GM13976 (cell line): ENCODE results near the gene SRCAP.

Experiments used
- DNase-seq: peaks from one replicate; pipeline ENCODE4 v3.0.0; 2012; ENCODE audit warnings: low spot score
- in situ Hi-C: fragments of 300-500 bp; cut with MboI; formaldehyde crosslinking; loops from one replicate; pipeline ENCODE4 v1.12.0; 2022; ENCODE audit warnings: low sequenced_read_pairs, mixed read lengths, inconsistent platforms; ENCODE audit not compliant: unreplicated experiment
- TF ChIP-seq, protein P1 (sequence below): IDR thresholded peaks from 2 replicates; pipeline ENCODE4 v1.5.1; 2012; ENCODE audit warnings: borderline replicate concordance, mild to moderate bottlenecking; ENCODE audit not compliant: insufficient read depth; ENCODE audit errors: extremely low read depth, missing control alignments, control extremely low read depth

The SRCAP gene

GRCh38 chr16:30740364-30741251 is 41.6 kb downstream of the SRCAP start:
- in situ Hi-C loops: no loop called here
- no peak for DNase-seq
- TF ChIP-seq, protein P1, sequence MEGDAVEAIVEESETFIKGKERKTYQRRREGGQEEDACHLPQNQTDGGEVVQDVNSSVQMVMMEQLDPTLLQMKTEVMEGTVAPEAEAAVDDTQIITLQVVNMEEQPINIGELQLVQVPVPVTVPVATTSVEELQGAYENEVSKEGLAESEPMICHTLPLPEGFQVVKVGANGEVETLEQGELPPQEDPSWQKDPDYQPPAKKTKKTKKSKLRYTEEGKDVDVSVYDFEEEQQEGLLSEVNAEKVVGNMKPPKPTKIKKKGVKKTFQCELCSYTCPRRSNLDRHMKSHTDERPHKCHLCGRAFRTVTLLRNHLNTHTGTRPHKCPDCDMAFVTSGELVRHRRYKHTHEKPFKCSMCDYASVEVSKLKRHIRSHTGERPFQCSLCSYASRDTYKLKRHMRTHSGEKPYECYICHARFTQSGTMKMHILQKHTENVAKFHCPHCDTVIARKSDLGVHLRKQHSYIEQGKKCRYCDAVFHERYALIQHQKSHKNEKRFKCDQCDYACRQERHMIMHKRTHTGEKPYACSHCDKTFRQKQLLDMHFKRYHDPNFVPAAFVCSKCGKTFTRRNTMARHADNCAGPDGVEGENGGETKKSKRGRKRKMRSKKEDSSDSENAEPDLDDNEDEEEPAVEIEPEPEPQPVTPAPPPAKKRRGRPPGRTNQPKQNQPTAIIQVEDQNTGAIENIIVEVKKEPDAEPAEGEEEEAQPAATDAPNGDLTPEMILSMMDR: no peak

- DNase-seq: no peak
- in situ Hi-C loops: no loop called here
- TF ChIP-seq, protein P1: no peak
Observed at GRCh38 chr16:30741461-30741914, 42.5 kb downstream of the SRCAP start.

- in situ Hi-C loops: no loop called here
- no peak for DNase-seq
- TF ChIP-seq, protein P1: no peak
Observed at GRCh38 chr16:30743716-30744115, 44.7 kb downstream of the SRCAP start.

- TF ChIP-seq, protein P1: no peak
- in situ Hi-C loops: no loop called here
- no peak for DNase-seq
Observed at GRCh38 chr16:30744183-30744582, 45.2 kb downstream of the SRCAP start.

- DNase-seq: no peak
- in situ Hi-C loops: no loop called here
- TF ChIP-seq, protein P1: no peak
Observed at GRCh38 chr16:30745082-30745481, 46.1 kb downstream of the SRCAP start.

DNA sequence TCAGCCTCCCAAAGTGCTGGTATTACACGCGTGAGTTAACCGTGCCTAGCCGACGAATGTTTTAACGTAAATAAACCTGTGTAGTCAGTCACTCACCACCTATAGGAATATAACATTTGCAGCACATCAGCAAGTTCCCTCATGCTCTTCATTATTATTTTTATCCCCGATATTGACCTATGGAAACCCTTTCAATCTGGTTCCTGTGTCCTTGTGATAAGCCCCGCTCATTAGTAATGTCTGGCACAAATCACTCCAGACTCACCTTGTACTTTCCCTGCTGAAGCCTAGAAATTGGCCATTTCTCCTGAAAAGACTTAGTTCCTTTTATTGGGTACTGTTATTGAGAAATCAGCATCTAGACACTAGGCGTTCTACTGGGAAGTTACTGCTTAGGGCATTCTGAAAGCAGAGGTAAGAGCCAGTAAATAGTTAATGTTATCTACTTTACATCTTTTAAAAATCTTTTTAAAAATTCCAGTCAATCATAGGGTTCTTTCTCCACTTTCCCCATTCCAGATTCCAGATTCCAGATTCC is 47.7 kb downstream of the SRCAP start:
- in situ Hi-C loops: no loop called here
- TF ChIP-seq, protein P1: no peak
- no peak for DNase-seq

- TF ChIP-seq, protein P1: no peak
- no peak for DNase-seq
- in situ Hi-C loops: no loop called here
Observed at GRCh38 chr16:30747331-30747730, 48.4 kb downstream of the SRCAP start.
